IPS-18c (cell line): Measurements from ENCODE around the gene SEC31B.
A peak's percentile ranks its signal among the peaks of the same experiment; 100 is the strongest.

Source experiments
- H3K4me3 ChIP-seq: 2 replicates; pipeline ENCODE4 v1.7.0; 2013; ENCODE audit warnings: low read depth, mild to moderate bottlenecking, low read length, moderate library complexity; ENCODE audit not compliant: insufficient read depth
- H3K9me3 ChIP-seq: one replicate; pipeline ENCODE4 v1.6.1; 2013; ENCODE audit warnings: mild to moderate bottlenecking, low read length, moderate library complexity; ENCODE audit not compliant: control insufficient read depth, insufficient read depth

The SEC31B gene

DNA sequence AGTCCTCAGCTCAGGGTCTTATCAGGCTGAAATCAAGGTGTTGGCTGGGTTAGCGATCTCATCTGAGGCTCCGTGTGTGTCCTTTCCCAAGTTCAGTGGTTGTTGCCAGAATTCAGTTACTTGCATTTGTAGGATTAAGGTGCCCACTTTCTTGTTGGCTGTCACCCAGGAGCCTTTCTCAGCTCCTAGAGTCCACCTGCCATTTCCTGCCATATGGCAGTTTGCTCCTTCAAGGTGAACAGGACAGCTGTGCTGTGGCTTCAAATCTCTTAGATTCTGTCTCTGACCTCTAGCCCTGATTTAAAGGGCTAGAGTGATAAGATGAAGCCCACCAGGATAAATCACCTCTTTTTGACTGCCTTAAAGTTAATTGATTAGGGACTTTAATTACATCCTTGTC, 15.1 kb upstream of the SEC31B start:
- H3K9me3 ChIP-seq: no peaks in the 10 kb centered on the region
- H3K4me3 ChIP-seq: no peak overlapping the region

DNA sequence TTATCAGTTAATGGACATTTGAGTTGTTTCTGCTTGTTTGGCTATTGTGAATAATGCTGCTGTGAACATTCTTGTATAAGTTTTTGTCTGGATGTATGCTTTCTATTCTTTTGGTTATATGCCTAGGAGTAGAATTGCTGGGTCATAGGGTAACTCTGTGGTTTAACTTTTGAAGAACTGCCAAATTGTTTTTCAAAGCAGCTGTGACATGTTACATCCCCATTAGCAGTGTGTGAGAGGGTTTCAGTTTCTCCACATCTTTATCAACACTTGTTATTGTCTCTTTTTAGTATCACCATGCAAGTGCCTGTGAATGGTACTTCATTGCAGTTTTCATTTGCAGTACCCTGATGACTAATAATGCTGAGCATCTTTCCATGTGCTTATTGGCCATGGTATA, 12.1 kb upstream of the SEC31B start:
- Histone ChIP-seq H3K9me3 (no peaks in the 10 kb centered on the region), H3K4me3 (no peak overlapping the region)

DNA sequence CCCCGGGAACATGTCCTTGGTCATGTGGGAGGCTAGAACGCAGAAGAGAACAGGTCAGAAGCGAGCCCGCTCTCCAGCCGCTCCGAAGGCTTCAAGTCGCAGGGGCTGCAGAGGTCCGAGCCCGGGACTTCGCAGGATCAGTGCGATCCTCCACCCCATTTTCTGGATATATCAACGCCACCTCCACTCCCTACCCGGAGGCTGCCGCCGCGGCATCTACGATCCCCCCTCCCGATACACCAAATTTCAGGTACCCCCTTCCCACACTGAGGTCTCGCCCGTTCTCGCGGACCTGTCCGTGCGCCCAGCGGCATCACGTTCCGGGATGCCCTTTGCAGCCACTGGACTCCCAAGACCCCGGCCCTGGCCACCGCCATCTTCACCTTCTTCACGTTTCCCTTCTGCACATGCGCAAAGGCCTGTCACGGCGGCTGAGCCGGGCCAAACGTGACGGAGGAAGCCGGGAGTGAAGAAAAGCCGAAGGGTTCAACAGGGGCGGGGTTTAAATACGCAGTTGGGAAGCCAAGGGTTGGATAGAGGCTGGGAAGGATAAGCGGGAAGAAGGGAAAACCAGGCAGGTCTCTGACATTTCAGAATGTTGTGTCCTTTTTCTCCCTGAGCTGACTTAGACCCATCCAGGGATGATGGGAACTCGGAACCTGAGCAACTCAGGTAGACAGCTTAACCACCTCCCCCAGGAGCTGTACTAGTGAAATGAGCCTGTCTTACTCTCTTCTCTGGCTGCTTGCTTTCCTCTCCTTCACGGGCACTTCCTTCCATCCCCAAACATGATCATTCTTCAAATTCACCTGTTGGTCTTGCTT, 10.0 kb upstream of the SEC31B start, which contains the start of gene NDUFB8:
NDUFB8 (minus strand) TSS at position 397 of the 824 bp plus-strand sequence; CDS start at position 377, 20 bp downstream.
- H3K9me3 ChIP-seq: no peaks in the 10 kb centered on the region
- peak within 1 kb of the TSS; percentile 92 for H3K4me3 ChIP-seq

DNA sequence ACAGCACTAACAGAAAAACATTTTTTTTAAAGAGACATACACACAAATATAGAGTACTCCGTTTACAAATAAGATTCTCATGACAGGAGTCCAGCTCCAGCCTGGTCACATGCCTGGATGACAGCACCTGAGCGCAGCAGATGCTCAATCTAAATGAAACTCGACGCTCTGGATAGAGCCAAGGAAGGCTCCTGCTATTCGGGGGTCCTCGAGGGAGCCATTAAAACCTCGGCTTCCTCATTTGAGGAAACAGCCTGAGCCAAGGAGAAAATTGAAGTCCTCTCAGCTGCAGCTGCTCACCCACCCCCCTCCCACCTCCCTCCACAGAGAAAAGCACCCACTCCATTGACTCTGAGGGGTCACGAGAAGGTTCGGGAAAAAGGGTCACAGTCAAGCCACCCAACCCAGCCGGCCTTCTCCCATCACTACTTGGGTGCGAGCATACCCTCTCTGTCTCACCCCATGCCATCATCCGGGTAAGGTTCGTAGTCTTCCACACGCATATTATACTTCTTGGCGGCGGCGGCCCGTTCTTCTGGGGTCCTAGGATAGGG, 9.3 kb upstream of the SEC31B start:
- Histone ChIP-seq H3K9me3 (no peaks in the 10 kb centered on the region), H3K4me3 (peak overlapping the region; percentile 92)

DNA sequence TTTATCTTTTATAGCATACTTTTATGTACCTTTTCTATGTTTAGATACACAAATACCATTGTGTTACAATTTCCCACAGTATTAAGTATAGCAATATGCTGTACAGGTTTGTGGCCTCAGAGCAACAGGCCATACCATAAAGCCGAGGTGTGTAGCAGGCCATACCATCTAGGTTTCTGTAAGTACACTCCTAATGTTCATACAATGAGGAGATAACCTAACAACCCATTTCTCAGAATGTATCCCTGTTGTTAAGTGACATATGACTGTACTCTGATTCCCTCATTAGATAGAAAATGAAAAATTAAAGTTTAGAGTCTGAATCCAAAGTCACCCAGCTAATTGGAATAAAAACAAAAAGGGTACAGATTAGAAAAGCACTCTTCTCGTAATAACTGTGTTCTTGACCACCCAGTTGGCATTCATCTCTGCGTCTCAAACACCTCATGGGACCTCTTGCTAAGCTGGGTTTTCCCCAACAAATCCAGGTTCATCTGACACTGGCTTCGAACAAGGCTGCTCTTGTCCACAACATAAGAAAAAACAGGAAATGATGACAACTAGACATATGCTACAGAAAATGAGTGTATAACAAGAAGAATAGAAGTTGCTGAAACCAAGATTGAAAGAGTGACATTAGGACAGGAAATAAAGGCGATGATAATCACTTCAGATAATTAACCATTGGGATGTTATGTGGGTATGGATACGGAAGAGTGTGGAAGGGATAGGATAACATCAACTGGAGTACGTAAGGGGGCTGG, 8.6 kb upstream of the SEC31B start:
- Histone ChIP-seq H3K9me3 (no peaks in the 10 kb centered on the region), H3K4me3 (peak overlapping the region; percentile 92)

DNA sequence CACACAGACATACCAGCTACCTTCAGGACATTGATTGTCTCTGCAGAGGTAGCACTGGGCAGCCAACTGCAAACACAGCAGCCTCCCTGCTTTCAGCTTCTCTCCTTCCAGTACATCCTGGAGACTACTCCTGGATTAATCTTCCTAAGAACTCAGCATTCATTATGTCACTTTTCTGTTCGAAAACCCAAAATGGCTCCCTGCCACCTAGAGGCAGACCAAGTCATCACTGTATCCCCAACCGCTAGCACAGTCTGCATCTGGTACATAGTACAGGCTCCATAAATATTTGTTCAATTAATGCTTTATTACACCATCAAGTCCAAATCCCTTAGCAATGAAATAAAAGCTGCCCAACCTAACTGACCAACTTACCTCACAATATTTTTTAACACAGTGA, 5.0 kb upstream of the SEC31B start:
- no peak overlapping the region for H3K4me3 ChIP-seq
- H3K9me3 ChIP-seq: no peaks in the 10 kb centered on the region

DNA sequence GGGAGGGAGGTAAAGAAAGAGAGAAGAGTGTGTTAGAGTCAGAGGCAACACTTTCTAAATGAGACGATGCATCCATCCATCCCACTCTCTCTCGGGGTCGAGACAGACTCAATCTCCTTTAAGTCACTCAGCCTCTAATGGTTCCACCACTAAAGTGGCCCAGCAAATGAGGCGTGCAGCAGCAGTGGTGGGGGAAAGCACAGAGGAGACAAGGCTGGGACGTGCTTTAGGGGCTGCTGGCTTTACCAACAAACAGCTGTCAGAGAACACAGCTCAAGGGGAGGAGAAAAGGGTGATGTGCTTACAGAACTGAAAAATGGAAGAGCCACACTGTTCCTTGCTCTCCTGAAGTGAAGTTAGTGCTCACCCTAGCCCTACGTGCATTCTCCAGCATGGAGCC, 4.5 kb upstream of the SEC31B start:
- no peak overlapping the region for H3K4me3 ChIP-seq
- H3K9me3 ChIP-seq: no peaks in the 10 kb centered on the region

DNA sequence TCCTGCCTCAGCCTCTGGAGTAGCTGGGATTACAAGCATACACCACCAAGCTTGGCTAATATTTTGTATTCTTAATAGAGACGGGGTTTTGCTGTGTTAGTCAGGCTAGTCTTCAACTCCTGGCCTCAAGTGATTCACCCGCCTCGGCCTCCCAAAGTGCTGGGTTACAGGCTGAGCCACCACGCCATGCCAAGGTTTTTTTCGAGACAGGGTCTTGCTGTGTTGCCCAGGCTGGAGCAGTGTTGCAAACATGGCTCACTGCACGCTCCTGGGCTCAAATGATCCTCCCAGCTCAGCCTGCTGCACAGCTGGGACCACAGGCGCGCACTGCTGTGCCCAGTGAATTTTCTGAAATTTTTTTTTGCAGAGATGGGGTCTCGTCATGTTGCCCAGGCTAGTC, 3.3 kb upstream of the SEC31B start:
- Histone ChIP-seq H3K9me3 (no peaks in the 10 kb centered on the region), H3K4me3 (no peak overlapping the region)

DNA sequence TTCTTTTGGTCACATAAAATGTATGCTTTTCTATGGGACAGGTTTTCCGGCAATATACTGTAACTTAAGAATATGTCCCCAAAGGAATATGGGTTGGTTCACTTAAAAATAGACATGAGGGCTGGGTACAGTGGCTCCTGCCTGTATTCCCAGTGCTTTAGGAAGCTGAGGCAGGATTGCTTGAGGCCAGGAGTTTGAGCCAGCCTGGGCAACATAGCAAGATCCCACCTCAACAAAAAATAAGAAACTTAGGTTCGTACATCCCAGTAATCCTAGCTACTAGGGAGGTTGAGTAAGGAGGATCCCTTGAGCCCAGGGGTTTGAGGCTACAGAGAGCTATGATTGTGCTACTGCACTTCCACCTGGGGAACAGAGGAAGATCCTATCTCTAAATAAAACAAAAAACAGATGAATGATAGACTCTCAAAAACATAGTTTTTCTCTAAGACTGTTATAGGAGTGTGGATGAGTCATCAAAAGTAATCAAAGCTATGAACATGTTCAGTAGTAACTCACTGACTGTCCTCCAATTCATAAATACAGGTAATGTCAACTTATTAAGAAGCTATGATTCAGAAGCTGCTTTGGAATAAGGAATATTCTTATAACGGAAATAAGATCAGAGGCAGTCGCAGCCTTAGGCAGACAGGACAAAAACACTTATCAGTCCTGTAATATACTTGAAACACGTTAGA, 2.6 kb upstream of the SEC31B start:
- H3K4me3 ChIP-seq: no peak overlapping the region
- H3K9me3 ChIP-seq: no peaks in the 10 kb centered on the region

DNA sequence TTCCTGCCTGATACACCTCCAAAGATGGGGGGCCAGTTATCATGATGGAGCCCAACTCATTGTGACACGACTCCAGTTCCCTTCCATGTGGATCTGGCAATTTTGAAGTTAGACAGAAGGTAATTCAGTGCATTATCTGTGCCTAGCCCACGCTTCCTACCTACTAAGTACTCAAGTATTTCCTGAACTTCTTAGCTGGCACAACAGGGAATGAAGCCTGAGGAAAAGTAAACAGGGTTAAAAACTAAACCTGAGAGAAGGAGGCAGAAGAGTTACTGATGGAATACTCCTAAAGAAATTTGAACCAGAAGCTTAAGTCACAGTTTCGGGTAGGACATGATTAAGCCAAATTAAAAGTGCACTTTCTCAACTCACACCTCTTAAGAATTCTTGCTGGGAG, 1.1 kb upstream of the SEC31B start:
- Histone ChIP-seq H3K9me3 (no peaks in the 10 kb centered on the region), H3K4me3 (no peak overlapping the region)

DNA sequence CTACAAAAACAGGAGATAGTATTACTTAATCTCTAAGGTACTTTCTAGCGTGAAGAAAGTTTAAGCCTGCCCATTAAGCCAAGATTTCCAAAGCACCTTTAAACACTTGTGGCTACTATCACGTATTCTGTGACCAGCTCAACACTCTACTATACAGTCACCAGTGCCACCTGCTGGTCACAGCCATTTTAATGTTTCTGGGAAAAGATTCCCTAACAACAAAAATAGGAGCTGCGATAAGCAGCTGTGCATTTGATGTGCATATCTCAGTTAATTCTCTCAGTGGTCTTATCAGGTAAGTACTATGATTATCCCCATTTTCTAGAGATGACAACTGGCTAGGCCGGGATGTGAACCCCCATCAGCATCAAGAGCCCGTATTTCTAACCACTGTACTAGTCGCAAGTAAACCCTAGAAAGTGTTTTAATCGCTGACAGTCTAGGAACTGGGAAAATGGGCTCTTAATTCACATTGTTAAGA, 860 bp downstream of the SEC31B start:
- H3K4me3 ChIP-seq: peak overlapping the region; percentile 37; the same call in 1 of the 2 replicates
- no peaks in the 10 kb centered on the region for H3K9me3 ChIP-seq

DNA sequence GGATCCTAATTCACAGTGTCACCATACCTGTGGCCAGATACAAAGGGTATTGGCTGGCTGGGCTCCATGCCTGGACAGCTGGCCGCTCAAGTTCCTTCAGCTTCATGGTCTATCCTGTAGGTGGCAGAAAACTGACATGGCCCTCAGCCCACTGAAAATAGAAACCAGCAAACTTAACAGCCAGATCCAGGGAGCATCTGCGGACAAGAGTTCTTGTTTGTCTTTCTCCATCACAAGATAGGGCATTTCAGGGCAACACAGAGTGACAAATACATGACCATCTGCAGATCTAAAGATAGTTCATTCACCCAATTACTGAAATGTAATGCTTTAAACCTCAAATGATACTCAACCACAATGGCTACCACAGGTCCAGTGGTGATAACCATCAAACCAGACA, 2.8 kb downstream of the SEC31B start:
- H3K9me3 ChIP-seq: no peaks in the 10 kb centered on the region
- H3K4me3 ChIP-seq: no peak overlapping the region

DNA sequence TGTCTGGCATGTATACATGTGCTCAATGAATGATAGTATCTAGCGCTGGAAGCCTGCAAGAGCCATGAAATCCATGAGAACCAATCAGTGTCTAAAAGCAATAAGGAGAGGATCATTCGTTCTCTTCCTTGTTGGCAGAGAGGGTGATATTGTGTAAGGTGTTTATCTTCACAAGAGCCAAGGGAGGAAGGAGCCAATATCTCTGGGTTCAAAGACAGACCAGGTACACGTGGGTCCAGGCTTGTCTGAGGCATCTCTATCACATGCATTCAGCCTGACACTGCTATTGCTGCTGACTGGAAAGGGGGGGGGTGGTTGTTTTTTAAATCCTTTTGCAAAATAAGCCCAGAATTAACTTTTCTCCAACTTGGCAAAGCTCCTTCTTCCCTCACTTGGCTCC, 4.0 kb downstream of the SEC31B start:
- H3K9me3 ChIP-seq: no peaks in the 10 kb centered on the region

DNA sequence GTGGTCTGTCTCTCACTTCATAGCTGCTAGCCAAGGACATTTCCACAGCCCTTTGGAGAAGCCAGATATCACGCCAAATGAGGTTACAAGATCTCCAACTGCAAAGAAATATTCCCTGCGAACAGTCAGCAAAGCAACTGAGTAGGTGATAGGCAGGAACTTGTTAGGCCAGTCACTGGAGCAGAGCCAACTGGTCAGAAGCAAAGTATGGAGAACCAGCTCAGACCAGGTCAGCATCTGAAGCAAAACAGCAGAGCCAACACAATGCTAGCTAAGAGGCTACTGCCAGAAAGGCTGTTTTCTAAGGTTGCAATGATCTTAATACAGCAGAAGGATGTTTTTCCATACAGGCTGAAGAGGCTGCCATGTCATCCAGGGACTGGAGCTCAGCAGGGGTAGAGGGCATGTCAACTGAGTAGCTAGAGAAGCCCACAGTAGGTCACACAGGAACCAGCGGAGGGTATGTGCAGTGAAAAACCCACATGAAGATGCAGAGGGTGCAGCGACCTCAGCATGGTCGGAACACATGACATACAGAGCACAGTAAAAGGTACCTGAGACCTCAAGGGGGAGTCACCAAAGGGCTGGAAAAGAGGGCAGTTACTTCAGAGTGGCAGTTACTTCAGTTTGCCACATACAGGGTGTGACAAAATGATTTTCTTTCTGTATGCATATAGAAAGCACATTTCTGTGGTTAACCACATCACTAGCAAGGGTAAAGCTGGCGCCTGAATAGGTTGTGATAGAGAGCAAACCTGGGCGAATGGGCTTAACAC, 8.9 kb downstream of the SEC31B start:
- Histone ChIP-seq H3K9me3 (no peaks in the 10 kb centered on the region), H3K4me3 (no peak overlapping the region)

More for the DNA sequence above, 4.0 kb downstream of the SEC31B start:
- H3K4me3 ChIP-seq: no peak overlapping the region

DNA sequence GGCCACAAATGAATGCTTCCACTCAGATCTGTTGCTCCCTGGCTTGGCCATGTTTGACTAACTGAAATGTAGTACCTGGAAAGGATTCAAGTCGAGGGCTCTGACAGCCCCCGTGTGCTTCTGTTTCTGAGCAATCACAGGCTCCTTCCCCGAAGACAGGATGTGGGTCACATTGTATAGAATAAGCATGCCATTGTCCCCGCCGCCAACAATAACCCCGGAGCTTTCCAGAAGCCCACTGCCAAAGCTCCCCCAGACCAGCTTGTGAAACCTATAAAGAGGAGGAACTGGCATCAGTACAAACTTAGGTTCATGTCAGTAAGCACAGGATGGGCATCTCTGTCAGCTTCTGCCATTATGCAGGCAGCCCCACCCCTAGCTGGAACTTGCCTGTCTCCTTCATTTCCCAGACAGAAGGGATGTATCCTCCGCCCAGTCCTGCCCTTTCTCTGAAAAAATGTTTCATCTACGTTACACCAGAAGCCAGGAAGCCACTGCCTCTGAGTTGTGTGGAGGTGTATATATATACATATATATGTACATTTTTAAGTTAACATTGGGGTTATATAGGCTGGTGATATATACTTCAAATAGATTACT, 10.3 kb downstream of the SEC31B start:
- H3K4me3 ChIP-seq: no peak overlapping the region
- no peaks in the 10 kb centered on the region for H3K9me3 ChIP-seq

DNA sequence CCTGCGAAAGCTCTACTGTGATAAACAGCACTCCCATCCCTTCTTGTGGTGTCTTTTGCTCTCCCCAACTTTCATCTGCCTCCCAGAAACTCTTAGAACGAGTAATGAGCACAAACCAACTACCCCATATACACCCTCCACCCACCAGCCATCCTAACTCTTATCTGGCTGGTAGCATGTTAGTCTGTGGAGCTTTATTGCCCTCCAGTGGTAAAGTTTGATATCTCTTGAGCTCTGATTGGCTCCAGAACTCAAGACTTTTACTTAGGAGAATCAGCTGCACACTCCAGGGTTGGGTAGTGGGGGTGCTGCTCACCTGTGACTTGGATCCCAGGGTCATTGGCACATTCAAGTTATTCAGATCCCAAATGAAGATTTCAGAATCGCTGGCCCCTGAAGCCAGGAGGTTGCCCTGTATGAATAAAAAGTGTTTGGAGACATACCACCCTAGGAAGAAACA, 10.9 kb downstream of the SEC31B start:
- H3K9me3 ChIP-seq: no peaks in the 10 kb centered on the region
- H3K4me3 ChIP-seq: no peak overlapping the region
